HFF-Myc (cell line): ENCODE measurements around the gene POLR3GL.

Experiments
- DNase-seq: peaks from one replicate; pipeline ENCODE4 v3.0.0-alpha.2; 2011; ENCODE audit warnings: low read depth; ENCODE audit errors: extremely low read depth
- H3K4me3 ChIP-seq: replicated peaks from 2 replicates; pipeline ENCODE4 v1.5.1; 2011; ENCODE audit warnings: low read depth, mild to moderate bottlenecking, control low read depth, low read length
- CTCF ChIP-seq: IDR thresholded peaks from 2 replicates; pipeline ENCODE4 v1.5.1; 2012; ENCODE audit warnings: mild to moderate bottlenecking, low read depth, low read length, control low read depth; ENCODE audit errors: missing control alignments

The POLR3GL gene

GRCh38 chr1:145951526-145951925, 13.0 kb upstream of the POLR3GL start:
- TF ChIP-seq CTCF: no peak
- no peak for DNase-seq
- H3K4me3 ChIP-seq: no peak overlapping the region

- H3K4me3 ChIP-seq: no peak overlapping the region
- TF ChIP-seq CTCF: no peak
- DNase-seq: no peak
Measured at GRCh38 chr1:145952903-145953302, 11.6 kb upstream of the POLR3GL start.

GRCh38 chr1:145953861-145954260, 10.6 kb upstream of the POLR3GL start:
- no peak for DNase-seq
- no peak overlapping the region for H3K4me3 ChIP-seq
- TF ChIP-seq CTCF: no peak

- no peak for TF ChIP-seq CTCF
- peak overlapping the region; percentile 56 for H3K4me3 ChIP-seq
- no peak for DNase-seq
Measured at GRCh38 chr1:145955436-145955835, 9.1 kb upstream of the POLR3GL start.

GRCh38 chr1:145956361-145956760, 8.1 kb upstream of the POLR3GL start:
- H3K4me3 ChIP-seq: peak overlapping the region; percentile 56
- no peak for DNase-seq
- no peak for TF ChIP-seq CTCF

- no peak for DNase-seq
Measured at GRCh38 chr1:145956781-145957442, 7.6 kb upstream of the POLR3GL start.

More at GRCh38 chr1:145956781-145957442, 7.6 kb upstream of the POLR3GL start:
- peak overlapping the region; percentile 56 for H3K4me3 ChIP-seq
- TF ChIP-seq CTCF: no peak
